ENCODE measurements around the gene NEFH. TPM values are rescaled to one million over a fixed set of nuclear protein-coding genes. Genes with fewer than 3 reads are reported as not detected.
"Not testable (repeated sequence)": the region's sequence is repeated elsewhere in the genome, so short reads cannot be mapped to it uniquely, and the experiment has no call there.

The NEFH gene
- total RNA-seq, 1 donor: 1.1 TPM

DNA sequence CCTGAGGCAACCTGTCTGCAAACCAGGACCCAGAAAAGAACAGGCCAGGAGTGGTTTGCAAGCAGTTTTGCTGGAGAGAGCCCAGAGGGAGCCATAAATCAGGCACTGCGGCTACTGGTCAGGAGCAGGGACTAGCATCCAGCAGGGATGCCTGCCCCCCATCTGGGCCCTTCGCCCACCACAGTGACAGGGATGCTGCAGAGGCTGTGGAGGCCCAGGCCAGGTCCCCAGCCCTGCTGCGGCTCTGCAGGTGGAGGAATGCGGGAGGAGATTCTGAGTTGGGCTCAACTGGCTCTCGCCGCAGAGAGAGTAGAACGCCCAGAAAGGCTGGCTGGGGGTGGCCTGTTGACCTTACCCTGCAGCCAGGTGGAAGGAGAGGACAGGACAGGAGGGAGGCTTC, 16.4 kb upstream of the NEFH start:
- DNase-seq (ENCODE audit: low read depth in 2 of 3, low spot score in 2 of 3): no peak

DNA sequence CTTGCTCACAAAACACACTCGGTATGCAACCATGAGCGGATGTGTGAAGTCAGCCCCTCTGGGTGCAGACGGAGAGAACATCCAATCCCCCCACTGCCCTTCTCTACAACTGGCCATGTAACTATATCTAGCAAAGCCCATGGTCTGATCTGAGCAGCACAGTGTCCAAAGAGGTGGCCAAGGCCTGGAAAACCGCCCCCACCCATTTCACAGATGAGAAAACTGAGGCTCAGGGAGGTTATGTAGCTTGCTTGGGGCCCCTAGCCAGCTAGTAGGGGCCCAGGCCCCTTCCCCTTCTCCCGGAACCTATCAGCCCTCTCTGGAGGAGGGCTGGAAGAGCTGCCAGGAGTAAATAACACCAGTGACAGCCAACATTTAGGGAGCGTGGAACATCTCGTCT, 15.4 kb upstream of the NEFH start:
- DNase-seq (ENCODE audit: low read depth in 2 of 3, low spot score in 2 of 3): no peak

DNA sequence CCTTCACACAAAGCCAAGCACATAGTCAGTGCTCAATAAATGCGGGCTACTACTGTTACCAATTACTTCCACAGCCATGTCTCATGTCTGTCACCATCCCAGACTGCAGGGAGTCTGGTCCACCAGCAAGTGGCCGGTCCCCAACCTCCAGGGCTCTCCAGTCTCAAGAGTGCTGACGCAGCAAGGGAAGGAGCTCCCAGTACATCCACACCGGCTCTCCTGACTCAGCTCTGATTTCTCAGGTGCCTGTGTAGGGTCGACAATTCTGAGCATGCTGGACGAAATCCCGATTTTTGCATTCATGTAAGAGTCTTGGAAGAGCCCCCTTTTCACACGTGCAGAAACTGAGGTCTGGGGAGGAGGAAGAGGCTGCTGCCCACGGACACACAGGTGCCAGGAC, 10.3 kb upstream of the NEFH start:
- no peak for DNase-seq (ENCODE audit: low read depth in 2 of 3, low spot score in 2 of 3)

DNA sequence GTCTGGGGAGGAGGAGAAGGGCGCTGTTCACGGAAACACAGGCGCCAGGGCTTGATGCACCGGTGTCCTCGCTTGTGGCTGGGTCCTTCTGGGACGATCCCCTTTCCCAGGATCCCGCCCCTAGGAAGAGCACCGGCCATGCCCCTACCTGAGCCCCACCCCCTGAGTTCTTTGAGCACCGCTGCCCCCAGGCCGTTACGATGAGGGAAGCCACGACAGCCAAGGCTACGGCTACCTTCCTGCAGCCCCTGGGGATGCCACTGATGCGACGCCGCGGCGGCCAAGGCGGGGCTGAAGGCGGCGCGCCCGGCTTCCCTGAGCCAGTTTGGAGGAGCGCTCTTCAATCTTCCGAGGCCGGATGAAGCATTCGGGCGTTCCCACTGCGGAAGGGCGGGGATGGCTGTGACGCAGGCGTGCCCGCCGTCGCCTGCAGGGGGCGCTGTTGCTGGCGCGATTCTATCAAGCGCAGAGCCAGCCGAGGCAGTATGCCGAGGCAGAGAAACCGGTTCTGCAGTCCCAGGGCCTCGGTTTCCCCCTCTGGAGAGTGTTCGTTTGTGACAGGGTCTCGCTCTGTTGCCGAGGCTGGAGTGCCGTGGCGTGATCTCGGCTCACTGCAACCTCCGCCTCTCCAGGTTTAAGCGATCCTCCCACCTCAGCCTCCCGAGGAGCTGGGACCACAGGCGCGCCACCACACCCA, 9.7 kb upstream of the NEFH start:
- peak; percentile 42 to 61 (median 57) for DNase-seq (ENCODE audit: low read depth in 2 of 3, low spot score in 2 of 3)

DNA sequence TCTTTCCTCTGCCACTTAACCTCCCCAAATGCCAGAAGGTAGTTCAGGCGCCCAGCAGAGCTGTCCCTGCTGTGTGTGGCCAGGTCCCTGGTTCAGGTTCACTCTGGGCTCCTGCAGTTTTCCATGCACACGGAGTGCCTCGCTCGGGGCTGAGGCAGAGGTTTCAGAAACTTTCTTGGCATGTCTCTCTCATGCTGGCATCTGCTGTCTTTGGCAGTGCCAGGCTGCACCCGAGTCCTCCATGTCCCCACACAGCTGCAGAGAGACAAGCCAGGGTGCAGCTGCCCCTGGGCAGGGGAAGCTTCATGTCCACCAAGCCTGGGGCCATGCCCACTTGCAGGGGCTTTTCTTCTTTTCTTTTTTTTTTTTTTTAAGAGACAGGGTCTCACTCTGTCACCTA, 7.0 kb upstream of the NEFH start:
- DNase-seq (ENCODE audit: low read depth in 2 of 3, low spot score in 2 of 3): peak in 1 of 3 donors; percentile 38

DNA sequence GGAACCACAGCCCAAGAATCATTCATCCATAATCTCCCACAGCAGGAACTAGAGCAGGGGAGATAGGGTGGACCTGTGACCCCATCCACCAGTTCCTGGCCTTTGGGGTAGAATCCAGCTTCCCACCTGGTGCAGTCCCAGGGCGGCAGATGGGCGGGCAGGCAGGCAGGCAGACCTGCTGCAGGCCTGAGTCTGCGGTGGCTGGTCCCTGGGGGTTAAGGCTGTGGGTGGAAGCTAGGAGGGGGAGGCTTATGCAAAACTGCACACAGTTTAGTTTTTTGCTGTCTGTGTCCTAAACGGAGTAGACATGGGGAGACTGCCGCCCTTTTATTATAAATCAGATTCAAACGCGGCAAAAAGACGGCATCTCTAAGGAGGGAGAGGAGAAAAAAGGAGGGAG, 4.5 kb upstream of the NEFH start:
- DNase-seq (ENCODE audit: low read depth in 2 of 3, low spot score in 2 of 3): no peak

DNA sequence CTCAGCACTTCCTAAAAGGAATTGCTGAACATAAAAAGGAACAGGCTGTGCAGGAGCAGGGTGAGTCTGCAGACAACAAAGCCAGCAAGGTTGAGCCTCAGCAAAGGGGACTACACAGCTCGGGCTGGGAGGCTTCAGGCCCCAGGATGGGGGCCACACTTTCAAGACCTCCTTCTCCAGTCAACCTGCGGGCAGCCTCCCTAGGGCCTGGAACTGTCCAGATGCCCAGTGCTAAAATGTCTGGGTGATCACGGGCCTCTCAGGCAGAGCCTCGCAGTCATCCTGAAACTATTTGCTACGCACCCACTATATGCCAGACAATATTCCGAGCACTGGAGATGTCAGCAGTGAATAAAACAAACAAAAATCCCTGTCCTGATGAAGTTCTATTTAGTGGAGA, 3.9 kb upstream of the NEFH start:
- DNase-seq (ENCODE audit: low read depth in 2 of 3, low spot score in 2 of 3): no peak

DNA sequence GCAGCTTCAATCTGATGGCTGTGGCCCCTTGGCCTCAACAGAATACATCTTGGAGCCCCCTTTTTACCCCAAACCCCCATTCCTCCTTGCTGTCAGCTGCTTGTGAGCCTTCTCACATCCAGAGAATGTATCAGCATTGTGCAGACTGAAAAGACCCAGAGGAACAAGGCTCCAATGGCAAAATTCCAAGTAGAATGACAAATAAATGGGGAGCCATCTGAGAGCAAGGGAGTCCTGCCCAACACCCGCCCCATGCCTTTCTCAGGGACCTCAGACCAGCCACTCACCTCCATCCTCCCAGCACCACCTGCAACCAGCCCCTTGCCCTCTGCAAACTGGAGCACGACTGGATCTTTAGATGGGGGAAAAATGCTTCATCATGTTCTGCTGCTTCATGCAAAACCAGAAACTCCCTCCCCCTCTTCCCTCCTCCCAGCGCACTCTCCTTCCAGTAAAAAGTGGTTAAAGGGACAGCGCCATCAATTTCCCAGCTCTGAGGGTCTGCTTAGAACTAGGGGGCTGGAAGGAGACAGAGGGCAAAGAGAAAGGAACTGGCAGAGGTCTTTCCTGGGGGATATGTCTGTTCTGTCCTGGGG, 2.2 kb upstream of the NEFH start:
- peak in 1 of 3 donors; percentile 39 for DNase-seq (ENCODE audit: low read depth in 2 of 3, low spot score in 2 of 3)

DNA sequence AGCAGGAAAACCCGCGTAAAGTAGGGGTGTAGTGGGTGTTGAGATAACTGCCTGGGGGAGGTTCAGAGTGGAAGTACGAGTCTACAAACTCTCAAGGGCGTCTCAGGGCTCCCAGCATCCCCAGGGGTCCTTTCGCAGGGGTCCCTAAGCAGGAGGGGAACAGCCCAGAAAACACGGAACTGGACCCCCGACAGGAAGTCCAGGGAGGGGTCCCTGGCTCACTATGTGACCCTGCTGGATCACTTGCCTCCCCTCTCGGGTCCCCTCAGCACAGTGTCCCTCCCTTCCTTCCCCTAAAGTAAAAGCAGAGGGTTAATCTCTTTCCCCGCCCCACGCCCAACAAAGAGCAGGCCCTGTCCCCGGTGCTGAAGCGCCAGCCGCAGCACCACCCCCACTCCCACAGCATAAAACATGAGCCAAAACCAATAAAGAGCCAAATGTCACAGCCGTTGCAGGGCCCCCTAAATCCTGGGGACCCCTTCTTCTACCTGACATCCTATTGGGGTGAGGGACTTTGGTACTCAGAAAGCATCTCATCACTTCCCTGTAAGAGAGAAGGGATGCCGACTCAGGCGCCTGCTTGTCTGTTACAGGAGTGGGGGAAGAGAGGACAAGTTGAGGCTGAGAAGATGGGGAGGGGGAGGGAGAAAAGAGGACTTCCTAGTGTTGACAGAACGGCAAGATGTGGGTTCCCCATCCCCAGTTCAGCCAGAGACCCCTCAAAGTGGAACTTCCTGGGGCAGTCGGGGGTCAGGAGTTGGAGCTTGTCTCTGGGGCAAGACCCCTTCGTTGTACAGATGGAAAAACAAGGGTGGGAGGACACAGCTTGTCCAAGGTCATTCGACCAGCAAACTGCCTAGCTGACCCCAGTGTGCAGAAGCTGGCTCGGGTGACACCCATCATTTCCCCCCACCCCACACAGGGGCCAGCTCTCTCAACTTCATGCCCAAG, 1.4 kb upstream of the NEFH start:
- peak in 2 of 3 donors; percentile 50 to 79 for DNase-seq (ENCODE audit: low read depth in 2 of 3, low spot score in 2 of 3)

DNA sequence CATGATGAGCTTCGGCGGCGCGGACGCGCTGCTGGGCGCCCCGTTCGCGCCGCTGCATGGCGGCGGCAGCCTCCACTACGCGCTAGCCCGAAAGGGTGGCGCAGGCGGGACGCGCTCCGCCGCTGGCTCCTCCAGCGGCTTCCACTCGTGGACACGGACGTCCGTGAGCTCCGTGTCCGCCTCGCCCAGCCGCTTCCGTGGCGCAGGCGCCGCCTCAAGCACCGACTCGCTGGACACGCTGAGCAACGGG, 169 bp downstream of the NEFH start:
- no peak for DNase-seq (ENCODE audit: low read depth in 2 of 3, low spot score in 2 of 3)

DNA sequence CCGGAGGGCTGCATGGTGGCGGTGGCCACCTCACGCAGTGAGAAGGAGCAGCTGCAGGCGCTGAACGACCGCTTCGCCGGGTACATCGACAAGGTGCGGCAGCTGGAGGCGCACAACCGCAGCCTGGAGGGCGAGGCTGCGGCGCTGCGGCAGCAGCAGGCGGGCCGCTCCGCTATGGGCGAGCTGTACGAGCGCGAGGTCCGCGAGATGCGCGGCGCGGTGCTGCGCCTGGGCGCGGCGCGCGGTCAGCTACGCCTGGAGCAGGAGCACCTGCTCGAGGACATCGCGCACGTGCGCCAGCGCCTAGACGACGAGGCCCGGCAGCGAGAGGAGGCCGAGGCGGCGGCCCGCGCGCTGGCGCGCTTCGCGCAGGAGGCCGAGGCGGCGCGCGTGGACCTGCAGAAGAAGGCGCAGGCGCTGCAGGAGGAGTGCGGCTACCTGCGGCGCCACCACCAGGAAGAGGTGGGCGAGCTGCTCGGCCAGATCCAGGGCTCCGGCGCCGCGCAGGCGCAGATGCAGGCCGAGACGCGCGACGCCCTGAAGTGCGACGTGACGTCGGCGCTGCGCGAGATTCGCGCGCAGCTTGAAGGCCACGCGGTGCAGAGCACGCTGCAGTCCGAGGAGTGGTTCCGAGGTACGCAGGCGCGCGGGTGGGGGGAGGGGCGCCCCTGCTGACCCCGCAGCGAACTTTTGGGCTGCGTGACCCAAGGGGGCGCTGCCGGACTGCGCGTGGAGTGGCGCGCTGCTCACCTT, 670 bp downstream of the NEFH start:
- DNase-seq (ENCODE audit: low read depth in 2 of 3, low spot score in 2 of 3): peak in 2 of 3 donors; percentile 67 to 74

DNA sequence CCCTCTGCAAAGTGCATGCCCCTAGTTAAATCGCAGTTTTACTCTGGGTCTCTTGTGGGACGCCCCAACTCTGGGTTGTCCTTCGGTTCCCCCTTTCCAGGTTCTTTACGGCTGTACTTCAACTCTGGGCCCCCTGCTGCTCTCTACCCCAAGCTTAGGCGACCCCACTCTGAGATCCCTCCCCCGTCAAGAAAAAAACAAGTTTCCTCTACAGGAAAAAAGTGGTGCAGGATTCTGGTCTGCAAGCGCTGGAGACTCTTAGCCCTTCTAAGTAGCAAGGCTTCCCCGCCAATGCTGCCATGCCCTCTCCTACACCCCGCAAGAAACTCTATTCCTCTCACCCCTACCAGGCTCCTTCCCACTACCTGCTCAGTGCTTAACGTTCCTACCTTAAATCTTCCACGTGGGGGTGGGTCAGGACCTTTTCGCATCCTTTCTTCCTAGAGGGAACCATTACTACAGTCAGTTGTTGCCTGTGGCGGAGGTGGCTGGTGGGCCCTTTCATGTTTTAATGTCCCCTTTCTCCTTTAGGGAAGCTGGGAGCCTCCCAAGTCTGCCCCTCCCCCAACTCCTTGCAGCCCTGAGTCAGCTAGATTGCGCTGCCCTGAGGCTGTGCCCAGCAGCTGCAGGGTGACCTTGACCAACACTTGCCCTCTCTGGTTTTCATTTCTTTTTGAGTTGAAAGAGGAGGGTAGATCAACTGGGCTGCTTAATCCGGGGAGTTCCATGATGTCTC, 1.4 kb downstream of the NEFH start:
- no peak for DNase-seq (ENCODE audit: low read depth in 2 of 3, low spot score in 2 of 3)

DNA sequence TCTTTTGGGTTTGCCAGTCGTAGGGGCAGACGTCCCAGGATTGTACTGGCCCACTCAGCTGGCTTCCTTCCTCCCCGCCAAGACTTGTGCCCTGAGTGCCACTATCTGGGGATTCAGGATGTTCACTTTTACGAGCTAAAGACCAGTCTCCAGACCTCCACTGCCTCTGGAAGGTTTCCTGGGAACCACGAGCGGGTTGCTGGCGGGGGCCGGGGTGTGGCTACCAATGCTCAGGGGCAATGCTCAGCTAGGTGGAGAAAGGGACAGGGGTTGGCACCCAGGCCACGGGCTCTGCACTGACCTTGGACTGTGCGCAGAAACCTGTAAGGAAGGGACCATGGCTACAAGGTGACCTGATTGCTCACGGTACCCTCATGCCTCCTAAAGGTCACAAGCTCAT, 2.2 kb downstream of the NEFH start:
- no peak for DNase-seq (ENCODE audit: low read depth in 2 of 3, low spot score in 2 of 3)

DNA sequence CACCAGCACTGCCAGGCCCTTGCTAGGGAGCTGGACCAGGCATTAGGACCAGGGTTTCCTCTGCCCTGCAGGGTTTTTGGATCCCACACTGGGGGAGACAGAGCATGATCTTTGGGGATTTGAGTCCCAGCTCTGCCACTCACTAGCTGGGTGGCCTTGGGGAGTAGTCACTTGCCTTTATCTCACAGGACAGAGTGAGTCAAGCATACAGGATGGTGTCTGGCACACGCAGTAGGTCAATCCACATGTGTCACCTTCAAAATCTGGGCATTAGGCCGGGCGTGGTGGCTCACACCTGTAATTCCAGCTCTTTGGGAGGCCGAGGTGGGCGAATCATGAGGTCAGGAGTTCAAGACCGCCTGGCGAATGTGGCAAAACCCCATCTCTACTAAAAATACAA, 2.7 kb downstream of the NEFH start:
- no peak for DNase-seq (ENCODE audit: low read depth in 2 of 3, low spot score in 2 of 3)

DNA sequence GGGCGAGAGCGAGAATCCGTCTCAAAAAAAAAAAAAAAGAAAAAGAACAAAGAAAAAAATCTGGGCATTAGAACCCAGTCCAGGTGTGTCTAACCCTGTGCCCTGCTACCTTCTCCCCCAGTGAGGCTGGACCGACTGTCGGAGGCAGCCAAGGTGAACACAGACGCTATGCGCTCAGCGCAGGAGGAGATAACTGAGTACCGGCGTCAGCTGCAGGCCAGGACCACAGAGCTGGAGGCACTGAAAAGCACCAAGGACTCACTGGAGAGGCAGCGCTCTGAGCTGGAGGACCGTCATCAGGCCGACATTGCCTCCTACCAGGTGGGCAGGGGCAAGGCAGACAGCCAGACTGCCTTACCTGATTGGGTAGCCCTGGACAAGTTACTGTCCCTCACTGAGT, 3.2 kb downstream of the NEFH start:
- no peak for DNase-seq (ENCODE audit: low read depth in 2 of 3, low spot score in 2 of 3)

DNA sequence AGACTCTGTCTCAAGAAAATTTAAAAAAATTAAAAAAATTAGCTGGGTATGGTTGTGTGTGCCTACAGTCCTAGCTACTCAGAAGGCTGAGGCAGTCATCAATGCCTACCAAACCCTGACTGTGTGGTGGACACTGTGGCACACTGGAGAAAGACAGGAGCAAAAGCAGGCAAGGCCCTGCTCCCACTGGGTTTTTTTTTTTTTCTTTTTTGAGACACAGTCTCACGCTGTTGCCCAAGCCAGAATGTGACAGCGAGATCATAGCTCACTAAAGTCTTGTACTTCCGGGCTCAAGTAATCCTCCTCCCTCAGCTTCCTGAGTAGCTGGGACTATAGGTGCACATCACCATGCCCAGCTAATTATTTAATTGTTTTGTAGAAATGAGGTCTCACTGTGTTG, 4.6 kb downstream of the NEFH start:
- DNase-seq (ENCODE audit: low read depth in 2 of 3, low spot score in 2 of 3): no peak

DNA sequence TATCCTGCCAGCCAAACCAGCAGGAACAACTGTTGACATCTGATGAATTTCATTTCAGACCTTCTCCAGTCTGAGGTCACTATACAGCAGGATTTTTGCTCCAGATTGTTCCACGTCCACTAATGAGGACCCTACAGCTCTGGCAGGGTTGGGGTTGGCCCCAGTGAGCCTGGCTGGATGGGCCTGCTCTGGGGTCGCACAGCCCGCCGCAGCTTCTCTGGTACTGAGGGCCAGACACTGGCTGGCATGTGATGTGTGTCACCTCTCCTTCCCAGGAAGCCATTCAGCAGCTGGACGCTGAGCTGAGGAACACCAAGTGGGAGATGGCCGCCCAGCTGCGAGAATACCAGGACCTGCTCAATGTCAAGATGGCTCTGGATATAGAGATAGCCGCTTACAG, 5.4 kb downstream of the NEFH start:
- DNase-seq (ENCODE audit: low read depth in 2 of 3, low spot score in 2 of 3): no peak

DNA sequence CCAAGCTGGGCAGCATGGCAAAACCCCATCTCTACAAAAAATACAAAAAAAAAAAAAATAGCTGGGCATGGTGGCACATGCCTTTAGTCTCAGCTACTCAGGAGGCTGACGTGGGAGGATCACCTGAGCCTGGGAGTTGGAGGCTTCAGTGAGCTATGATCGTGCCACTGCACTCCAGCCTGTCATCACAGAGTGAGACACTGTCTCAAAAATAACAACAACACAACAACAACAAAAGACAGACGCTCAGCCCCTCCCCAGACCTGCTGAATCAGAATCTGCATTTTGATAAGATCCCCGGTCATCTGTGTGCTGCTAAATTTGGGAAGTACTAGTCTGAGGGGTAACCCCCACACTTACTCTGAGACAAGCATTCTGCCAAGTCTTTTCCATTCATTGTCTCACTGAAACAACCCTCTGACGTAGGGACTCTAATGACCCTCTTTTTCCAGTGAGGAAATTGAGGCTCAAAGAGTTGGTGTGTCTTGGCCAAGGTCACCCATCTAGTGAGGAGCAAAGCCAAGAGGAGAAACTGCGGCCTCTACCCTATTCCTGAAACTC, 7.5 kb downstream of the NEFH start:
- DNase-seq (ENCODE audit: low read depth in 2 of 3, low spot score in 2 of 3): no peak

DNA sequence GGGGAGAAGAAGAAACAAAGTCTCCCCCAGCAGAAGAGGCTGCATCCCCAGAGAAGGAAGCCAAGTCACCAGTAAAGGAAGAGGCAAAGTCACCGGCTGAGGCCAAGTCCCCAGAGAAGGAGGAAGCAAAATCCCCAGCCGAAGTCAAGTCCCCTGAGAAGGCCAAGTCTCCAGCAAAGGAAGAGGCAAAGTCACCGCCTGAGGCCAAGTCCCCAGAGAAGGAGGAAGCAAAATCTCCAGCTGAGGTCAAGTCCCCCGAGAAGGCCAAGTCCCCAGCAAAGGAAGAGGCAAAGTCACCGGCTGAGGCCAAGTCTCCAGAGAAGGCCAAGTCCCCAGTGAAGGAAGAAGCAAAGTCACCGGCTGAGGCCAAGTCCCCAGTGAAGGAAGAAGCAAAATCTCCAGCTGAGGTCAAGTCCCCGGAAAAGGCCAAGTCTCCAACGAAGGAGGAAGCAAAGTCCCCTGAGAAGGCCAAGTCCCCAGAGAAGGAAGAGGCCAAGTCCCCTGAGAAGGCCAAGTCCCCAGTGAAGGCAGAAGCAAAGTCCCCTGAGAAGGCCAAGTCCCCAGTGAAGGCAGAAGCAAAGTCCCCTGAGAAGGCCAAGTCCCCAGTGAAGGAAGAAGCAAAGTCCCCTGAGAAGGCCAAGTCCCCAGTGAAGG, 9.2 kb downstream of the NEFH start:
- DNase-seq (ENCODE audit: low read depth in 2 of 3, low spot score in 2 of 3): not testable (repeated sequence)

DNA sequence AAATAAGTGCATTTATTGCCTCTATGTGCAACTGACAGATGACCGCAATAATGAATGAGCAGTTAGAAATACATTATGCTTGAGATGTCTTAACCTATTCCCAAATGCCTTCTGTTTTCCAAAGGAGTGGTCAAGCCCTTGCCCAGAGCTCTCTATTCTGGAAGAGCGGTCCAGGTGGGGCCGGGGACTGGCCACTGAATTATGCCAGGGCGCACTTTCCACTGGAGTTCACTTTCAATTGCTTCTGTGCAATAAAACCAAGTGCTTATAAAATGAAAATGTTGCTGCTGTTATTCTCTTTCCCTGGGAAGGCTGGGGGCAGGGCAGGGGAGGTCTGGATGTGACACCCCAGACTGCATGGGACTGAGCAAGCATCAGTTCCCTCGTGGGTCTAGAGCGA, 11.0 kb downstream of the NEFH start:
- no peak for DNase-seq (ENCODE audit: low read depth in 2 of 3, low spot score in 2 of 3)
